Measurements from ENCODE around the gene KIF1B.
"Not testable (repeated sequence)": the region's sequence is repeated elsewhere in the genome, so short reads cannot be mapped to it uniquely, and the experiment has no call there.

Gene KIF1B

DNA sequence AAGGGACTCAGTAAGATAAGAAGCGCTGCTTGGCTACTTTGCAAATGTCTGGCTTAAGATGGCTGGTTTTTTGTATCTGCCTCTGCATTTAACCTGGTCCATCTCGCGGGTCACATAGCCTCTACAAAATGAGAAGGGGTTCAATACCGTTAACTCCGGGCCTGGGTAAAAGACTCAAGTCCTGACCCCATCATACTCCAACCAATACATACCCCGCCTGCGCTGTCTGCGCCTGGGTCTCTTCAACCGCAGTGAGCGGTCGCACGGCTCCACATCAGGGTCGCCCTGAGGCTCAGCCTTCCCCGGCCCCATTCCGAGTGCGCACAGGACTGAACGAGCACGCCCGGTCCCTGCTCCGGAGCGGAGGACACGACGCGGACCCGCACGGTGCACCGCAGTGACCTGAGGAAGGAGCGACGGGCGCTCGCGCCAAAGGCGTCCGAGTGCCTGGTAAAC, 187.9 kb downstream of the KIF1B start:
- no peak for DNase-seq

DNA sequence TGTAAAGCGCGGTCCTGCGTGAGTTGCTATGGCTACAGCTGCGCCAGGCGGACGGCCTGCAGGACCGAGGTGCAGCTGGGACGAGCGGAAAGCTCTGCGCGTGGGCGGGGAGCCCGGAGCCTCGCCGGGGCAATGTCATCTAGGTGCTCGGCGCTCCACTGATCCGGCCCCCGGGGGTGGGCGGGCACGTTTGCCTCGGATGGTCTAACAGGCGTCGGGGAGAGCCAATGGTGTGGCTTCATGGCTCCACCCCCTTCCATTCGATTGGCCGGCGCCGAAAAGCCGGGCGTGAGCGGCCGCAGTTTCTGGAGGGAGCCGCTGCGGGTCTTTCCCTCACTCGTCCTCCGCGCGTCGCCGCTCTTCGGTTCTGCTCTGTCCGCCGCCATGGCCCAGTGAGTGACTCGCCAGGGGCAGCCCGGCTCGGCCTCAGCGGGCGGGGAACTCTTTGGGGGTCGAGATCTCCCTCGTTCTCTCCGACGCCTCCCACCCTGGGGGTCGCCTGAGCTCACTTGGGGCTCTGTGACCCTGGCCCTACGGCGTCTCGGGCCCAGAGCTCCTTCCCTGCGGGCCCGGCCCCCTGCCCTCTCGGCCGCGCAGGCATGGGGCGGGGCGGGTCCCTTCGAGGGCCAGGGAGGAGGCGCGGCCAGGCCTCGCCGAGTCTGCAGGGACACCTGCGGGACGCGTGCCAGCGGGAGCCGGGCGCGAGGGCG, 188.5 kb downstream of the KIF1B start, which contains the start of gene PGD:
Gene PGD, plus strand, starts transcription at position 331 of the 710 bp plus-strand sequence. Its CDS starts 54 bp downstream, at position 385.
- peak; percentile 98 for DNase-seq

DNA sequence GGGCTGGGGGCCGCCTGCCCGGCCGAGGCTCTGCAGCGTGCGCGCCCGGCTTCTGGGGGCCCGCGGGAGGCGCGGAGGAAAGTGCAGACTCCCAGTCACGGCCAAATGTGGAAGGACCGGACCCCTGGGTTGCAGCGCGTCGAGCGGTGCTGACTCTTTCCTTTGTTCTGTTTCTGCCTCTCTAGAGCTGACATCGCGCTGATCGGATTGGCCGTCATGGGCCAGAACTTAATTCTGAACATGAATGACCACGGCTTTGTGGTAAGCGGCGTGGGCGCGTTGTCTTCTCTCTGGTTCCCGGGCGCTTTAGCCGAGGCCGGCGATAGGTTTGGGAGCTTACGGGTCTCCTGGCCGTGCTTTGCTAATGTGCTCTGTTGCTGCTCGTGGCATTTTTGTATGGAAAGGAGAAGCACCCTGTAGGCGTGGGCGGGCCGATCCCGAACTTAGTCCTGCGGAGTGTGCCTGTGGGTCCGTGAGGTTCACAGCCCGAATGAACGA, 189.1 kb downstream of the KIF1B start:
- DNase-seq = peak; percentile 4

DNA sequence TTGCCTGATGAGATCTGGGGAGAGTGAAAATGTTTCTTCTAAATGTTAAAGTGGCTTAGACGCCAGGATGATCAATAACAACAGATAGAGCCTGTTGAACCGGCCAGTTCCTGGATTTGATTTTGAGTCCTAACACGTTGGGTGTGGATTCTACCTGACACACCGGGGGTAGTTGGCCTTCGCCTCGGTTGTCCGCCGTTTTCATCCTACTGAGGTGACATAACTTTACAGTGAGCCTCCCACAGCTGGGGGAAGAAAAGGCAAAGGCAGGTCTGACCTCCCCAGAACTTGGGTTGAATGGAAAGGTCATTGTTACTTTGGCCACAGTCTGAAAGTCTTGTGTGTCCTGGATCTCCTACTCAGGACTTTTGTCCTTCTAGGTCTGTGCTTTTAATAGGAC, 189.6 kb downstream of the KIF1B start:
- DNase-seq = no peak

DNA sequence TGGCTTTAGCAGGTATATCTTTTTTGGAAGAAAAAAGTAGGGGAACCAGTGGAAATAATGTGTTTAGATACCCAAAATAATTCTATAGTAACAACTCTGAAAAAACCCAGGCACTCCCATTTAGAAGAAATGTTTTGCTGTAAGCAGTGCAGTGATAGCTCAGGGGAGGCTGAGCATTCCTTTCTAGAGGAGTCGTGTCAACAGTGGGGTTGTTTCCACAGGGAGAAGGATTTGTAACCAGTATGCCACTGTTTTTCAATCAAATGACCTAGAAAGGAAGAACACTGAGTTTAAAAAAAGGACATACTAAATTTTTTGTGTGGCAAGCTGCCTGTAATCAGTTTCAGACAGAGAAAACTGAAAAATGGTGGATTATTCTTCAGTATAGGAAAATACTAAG, 190.9 kb downstream of the KIF1B start:
- DNase-seq = no peak

DNA sequence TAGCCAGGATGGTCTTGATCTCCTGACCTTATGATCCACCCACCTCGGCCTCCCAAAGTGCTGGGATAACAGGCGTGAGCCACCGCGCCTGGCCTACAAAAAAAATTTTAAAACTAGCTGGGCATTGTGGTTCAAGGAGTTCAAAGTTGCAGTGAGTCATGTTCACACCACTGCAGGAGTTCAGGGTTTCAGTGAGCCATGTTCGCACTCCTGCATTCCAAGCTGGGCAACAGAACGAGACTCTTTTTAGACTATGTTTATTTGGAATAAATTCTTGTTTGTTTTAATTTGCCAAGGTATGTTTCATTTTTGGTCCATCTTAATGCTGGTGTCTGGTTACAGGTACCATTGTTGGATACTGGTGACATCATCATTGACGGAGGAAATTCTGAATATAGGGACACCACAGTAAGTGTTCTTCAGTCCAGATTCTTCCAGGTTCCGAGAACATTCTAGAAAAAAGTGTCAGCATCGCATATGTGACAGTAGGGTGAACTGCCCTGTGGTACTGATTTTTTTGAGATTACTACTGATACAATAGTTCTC, 192.4 kb downstream of the KIF1B start:
- DNase-seq = no peak

DNA sequence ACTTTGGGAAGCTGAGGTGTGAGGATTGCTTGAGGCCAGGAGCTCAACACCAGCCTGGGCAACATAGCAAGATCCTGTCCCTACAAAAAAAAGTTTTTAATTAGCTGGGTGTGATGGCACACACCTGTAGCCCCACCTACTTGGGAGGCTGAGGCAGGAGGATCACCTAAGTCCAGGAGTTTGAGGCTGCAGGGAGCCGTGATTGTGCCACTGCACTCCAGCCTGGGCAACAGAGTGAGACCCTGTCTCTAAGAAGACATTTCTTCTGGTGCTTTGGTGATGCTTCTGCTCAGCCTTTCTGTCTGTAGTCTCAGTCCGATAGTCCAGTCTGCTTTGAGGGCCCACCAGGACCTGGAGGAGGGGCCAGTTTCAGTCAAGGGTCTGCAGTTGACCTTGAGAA, 196.8 kb downstream of the KIF1B start:
- DNase-seq = no peak

DNA sequence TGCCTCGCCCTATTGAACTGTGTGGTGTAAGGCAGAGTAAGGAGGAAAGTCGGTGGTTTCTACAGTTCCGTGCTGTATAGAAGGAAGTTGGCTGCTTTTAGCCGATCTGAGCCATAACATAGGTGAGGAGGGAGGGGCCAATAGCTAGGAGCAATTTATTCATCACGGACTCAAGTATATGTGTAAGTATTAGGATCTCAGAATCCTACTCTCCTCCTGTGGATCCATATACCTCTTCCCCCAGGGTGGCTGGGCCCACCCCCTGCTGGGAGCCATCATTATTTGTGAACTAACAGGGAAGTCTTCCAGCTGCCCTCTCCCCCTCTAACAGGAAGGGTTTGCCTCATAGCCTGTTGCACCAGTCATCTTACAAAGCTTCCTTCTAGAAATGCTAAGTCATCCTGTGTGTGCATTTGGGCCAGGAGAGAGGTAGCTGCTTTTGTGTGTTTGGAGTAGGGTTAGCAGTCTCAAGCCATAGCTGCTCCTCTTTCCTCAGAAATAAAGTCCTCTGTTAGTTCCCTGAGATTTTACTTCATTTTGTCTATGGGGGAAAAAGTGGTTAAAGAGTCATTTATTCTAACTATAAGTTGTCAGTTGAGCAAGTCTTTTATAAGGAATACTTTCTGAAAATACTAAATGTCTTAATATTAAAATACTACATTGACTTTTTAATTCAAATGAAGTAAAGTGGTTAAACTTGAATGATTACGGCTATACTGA, 205.0 kb downstream of the KIF1B start:
- DNase-seq = no peak

DNA sequence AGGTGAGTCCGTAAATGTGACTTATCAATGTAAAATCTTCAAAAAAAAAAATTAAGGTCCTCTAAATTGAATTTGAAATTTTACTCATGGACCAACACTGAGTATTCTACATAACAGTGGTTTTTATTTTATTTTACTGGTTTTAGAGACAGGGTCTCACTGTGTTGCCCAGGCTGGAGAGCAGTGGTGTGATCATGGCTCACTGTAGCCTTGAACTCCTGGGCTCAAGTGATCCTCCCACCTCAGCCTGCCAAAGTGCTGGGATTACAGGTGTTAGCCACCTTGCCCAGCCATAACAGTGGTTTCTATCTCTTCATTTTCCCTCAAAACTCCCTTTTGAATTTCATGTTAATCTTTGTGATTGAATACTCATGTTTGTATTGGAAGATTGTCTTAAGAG, 205.6 kb downstream of the KIF1B start:
- not testable (repeated sequence) for DNase-seq

DNA sequence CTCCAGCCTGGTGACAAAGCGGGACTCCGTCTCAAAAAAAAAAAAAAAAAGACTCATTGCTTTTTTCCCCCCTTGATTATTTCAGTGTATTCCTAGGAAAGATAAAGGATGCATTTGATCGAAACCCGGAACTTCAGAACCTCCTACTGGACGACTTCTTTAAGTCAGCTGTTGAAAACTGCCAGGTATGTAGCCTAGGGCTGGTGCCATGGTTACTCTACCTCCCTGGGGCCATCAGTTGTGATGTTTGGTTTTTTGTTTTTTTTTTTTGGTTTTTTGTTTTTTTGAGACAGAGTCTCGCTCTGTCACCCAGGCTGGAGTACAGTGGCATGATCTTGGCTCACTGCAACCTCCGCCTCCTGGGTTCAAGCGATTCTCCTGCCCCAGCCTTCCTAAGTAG, 208.4 kb downstream of the KIF1B start:
- DNase-seq = not testable (repeated sequence)

DNA sequence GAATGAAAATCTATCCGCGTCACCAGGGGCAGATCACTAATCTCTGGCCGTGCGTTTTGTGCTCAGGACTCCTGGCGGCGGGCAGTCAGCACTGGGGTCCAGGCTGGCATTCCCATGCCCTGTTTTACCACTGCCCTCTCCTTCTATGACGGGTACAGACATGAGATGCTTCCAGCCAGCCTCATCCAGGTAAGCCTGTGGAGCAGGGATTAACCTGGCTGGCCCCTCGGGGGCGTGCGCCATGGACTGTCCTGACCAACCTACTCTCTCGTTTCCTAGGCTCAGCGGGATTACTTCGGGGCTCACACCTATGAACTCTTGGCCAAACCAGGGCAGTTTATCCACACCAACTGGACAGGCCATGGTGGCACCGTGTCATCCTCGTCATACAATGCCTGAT, 209.0 kb downstream of the KIF1B start:
- DNase-seq = no peak

DNA sequence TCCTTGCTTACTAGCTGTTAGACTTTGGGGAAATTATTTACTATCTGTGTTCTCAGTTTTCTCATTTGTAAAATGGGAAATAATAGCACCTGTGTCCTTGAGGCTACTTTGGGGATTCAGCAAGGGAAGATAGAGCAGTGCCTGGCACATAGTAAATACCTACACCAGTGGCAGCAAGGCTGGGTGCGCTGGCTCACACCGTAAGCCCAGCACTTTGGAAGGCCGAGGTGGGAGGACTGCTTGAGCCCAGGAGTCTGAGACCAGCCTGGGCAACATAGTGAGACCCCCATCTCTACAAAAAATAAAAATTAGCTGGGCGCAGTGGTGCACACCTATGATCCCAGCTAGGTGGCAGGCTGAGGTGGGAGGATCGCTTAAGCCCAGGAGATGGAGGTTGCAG, 211.3 kb downstream of the KIF1B start:
- no peak for DNase-seq

DNA sequence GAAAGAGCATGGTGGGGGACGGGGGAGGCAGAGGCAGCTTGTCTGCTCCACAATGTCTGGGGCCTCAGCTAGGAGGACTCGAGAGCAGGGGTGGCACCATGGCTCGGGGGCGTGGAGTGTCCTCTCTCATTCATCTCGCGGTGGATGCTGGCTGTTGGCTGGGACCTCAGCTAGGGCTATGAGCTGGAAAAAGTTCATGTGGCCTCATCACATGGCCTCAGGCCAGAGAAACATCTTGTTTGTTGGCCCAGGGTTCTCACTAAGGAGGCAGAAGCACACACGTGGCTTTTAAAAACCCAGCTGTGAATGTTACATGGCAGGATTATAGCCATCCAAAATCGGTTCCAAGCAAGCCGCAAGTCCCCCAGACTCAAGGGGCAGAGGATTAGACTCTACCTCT, 213.7 kb downstream of the KIF1B start:
- DNase-seq = no peak

DNA sequence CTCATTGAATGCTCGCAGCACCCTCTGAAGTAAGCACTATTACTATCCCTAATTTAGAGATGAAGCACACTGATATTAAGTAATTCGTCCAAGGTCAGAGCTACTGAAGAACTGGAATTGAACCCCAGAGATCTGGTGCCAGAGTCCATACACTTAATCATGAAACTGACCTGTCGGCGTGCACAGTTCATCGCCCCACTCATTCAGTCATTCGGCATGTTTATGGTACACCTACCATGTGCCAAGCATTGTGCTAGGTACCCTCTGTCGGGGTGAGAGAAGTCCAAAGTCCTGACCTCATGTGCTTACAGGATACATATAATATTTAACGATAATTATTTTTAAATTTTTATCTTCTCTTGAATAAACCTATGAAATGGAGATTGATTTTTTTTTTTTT, 214.3 kb downstream of the KIF1B start:
- no peak for DNase-seq

DNA sequence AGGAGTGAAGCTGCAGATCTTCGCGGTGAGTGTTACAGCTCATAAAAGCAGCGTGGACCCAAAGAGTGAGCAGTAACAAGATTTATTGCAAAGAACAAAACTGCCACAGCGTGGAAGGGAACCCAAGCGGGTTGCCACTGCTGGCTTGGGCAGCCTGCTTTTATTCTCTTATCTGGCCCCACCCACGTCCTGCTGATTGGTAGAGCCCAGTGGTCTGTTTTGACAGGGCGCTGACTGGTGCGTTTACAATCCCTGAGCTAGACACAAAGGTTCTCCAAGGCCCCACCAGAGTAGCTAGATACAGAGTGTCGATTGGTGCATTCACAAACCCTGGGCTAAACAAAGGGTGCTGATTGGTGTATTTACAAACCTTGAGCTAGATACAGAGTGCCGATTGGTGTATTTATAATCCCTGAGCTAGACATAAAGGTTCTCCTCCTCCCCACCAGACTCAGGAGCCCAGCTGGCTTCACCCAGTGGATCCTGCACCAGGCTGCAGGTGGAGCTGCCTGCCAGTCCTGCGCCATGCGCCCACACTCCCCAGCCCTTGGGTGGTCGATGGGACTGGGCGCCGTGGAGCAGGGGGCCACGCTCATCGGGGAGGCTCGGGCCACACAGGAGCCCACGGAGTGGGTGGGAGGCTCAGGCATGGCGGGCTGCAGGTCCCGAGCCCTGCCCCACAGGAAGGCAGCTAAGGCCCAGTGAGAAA, 215.6 kb downstream of the KIF1B start:
- DNase-seq = not testable (repeated sequence)

DNA sequence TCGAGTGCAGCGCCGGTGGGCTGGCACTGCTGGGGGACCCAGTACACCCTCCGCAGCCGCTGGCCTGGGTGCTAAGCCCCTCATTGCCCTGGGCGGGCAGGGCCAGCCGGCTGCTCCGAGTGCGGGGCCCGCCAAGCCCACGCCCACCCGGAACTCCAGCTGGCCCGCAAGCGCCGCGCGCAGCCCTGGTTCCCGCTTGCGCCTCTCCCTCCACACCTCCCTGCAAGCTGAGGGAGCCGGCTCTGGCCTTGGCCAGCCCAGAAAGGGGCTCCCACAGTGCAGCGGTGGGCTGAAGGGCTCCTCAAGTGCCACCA, 216.1 kb downstream of the KIF1B start:
- not testable (repeated sequence) for DNase-seq

DNA sequence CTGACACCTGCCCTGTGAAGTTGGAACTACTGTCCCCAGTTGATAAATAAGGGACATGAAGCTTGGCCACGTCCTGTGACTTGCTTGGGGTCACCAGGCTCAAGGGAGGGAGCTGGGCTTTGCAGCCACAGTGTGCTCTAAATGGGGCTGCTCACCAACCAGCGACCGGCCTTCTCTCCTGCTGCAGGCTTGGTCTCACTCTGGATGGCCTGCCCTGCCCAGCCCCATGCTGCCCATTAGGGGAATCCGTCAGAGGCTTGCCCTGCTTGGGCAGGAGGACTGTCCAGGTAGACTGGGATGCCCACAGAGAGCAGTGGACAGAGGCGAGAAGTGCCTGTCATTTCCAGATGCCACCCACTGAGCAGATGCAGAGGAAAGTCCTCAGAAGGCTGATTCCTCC, 218.6 kb downstream of the KIF1B start:
- no peak for DNase-seq

DNA sequence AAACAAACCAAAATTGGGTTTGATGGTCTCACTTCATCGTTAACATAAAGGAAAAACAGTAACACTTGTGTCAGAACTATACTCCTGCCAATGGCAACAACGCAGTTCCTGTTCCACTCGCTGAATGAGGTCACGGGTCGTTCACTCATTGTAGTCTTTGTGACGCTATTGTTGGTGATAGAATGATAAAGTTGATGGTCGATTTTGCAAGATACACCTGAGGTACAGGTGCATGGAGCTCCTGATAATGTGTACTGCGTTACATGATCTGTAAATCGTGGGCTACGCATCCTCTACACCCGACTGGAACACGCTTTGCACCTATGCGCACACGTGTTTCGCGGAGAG, 219.5 kb downstream of the KIF1B start:
- DNase-seq = peak; percentile 33

DNA sequence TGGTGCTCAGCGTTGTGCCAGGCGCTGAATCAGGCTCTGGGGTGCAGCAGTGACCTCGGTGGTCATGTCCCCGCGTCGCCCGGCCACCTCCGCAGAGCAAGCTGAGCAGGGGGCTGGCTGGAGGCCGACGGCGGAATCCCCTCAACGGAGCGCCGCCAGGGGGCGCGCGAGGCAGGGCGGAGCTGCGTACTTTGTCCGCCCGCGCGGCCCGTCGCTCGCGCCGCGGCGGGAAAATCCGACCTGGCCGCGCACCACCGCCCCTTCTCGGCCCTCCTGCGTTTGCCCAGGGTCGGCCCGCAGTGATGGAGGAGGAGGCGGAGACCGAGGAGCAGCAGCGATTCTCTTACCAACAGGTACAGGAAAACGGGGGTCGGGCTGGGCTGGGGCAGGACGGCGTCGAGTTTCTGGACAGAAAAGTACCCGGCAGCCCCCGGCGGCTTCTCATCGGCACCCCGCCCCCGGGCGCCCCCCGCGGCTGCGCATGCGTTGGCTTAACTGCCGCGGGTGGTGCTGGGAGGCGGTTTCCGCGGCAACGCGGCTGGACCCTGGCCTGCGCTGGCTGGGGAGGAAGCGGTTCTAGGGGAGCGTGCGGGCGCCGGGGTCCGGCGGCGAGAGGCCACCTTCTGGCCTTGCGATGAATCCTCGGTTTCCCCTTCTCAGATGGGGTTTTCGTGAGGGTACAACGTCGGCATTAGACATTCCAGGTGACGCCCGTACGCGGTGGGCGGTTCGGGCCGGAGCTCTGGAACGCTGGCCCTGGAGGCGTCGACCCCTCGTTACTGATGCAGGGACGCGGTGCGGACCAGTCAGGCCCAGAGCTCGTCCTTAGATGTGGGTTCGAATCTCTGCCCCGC, 220.1 kb downstream of the KIF1B start, which contains the start of gene CENPS:
Gene CENPS, plus strand, starts transcription at position 218 of the 854 bp plus-strand sequence. Its CDS starts 85 bp downstream, at position 303.
- peak; percentile 91 for DNase-seq
